Measurements from ENCODE around the gene TRPM8.
A peak's percentile ranks its signal among the peaks of the same experiment; 100 is the strongest.
"Not testable (repeated sequence)": the region's sequence is repeated elsewhere in the genome, so short reads cannot be mapped to it uniquely, and the experiment has no call there.

TRPM8 gene

DNA sequence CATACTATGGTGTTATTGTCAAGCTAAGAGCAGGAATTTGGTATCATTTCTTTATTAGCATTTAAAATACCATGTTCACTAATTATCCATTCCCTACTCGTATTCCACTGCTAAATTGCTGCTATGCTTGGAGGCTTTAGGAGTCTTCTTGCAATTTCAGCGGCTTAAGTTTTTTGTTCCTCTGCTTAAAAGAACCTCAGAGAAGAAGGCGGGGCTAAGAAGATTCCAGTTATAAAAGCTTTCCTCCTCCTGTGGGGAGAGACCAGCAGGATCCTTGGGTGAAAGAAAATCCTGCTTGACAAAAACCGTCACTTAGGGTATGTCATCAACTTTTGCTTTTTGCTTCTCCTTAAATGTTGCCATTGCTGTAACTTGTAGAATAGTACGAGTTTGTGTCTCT is at the start of gene TRPM8:
TSS of gene TRPM8 (plus strand) at position 258 of the 400 bp plus-strand sequence. CDS start 9,165 bp downstream, outside the sequence.
- peak; percentile 21 for DNase-seq (ENCODE audit: low spot score)

- peak; percentile 87 for DNase-seq (ENCODE audit: low spot score)
These were observed 49.1 kb upstream of the TRPM8 start, which contains the start of gene MSL3B for GRCh38 chr2:233867993-233868532. MSL3B (minus strand) TSS chr2:233868386.

GRCh38 chr2:233871432-233871831 is 45.7 kb upstream of the TRPM8 start:
- DNase-seq (ENCODE audit: low spot score) = no peak

DNA sequence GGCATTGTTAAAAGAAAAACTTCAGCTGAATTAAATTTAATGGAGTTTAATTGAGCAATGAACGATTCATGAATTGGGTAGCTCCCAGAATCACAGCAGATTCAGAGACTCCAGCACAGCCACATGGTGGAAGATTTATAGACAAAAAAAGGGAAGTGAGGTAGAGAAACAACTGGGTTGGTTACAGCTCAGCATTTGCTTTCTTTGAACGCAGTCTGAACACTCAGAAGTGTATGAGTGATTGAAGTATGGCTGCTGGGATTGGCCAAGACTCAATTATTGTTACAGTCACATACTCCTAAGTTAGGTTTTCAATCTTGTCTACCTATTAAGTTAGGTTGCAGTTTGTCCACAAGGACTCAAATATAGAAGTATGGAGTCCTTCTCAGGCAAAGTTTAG is 45.0 kb upstream of the TRPM8 start:
- not testable (repeated sequence) for DNase-seq (ENCODE audit: low spot score)

DNA sequence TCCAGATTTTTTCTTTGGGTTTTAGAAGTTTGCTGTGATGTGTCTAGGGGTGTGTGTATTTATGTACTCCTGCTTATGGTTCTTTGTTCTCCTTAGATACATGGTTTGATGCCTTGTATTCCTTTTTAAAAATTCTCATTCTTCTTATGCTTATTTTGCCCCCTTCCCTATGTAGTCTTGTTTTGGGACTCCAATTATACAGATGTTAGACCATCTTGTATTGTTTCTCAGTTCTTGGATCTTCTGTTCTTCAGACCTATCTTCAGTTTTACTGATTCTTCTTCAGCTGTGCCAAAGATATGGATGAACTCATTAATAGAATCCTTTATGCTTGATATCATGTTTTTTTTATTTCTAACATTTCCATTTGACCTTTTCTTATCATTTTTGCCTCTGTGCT is 34.8 kb upstream of the TRPM8 start:
- no peak for DNase-seq (ENCODE audit: low spot score)

GRCh38 chr2:233892793-233893192 is 24.4 kb upstream of the TRPM8 start:
- no peak for DNase-seq (ENCODE audit: low spot score)

DNA sequence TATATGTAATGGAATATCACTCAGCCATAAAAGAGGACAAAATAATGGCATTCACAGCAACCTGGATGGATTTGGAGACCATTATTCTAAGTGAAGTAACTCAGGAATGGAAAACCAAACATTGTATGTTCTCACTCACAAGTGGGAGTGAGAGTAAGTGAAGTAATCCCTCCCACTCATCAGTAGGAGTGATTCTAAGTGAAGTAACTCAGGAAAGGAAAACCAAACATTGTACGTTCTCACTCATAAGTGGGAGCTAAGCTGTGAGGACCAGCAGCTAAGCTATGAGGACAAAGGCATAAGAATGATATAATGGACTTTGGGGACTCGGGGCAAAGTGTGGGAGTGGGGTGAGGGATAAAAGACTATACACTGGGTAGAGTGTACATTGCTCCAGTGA is 20.9 kb upstream of the TRPM8 start:
- DNase-seq (ENCODE audit: low spot score) = not testable (repeated sequence)

DNA sequence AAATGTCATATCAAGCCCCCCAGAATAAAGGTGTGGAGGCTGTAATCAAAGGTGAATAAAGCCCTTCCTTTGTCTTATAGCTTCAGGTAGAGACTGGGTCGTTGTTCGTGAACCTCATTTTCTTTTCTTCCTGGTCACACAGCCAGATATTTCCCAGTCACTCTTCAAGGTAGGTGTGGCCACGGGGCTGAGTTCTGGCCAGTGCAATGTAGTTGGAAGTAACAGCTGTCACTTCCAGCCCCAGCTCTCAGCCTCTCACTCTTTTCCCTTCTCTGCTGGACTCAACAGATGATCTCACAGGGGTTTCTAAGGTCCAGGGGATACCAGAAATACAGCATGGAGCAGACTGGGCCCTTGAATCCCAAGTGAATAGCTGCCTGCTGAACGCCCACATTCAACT is 15.8 kb upstream of the TRPM8 start:
- DNase-seq (ENCODE audit: low spot score) = no peak

- DNase-seq (ENCODE audit: low spot score) = no peak
These were observed 15.3 kb upstream of the TRPM8 start for GRCh38 chr2:233901884-233902283.

- no peak for DNase-seq (ENCODE audit: low spot score)
These were observed 11.2 kb upstream of the TRPM8 start for GRCh38 chr2:233905945-233906344.

- DNase-seq (ENCODE audit: low spot score) = no peak
These were observed 9.5 kb upstream of the TRPM8 start for GRCh38 chr2:233907627-233908026.

DNA sequence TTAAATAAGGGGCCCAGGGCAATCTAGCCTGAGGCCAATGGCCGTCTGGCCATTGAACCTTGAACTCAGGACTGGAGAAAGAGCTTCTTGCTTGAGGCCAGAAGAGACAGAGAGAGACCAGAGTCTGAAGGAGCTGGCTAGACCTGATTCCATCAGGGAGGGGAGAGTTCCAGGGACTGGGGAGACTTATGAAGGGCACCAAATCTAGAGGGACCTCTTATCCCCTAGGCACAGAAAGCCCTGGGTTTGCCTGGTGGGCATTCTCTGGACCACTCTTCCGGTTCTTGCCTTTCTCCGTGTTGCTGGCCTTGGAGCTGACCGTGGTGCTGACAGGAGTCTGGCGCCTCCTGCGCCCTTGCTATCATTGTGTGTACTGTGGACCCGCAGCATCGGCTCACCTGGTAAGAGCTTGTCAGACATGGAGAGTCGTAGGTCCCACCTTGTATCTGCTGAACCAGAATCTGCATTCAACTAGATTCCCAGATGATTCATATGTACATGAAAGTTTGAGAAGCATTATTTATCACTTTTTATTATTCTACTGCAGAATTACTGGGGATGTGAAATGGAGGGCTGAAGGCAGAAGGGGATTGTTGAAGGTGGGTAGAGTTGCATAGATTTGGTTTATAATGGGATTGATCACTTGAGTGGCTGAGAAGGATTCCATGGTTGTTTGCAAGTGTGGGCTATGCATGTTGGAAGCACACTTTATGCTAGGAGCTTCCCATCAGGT is 4.3 kb upstream of the TRPM8 start:
- DNase-seq (ENCODE audit: low spot score) = peak; percentile 86

DNA sequence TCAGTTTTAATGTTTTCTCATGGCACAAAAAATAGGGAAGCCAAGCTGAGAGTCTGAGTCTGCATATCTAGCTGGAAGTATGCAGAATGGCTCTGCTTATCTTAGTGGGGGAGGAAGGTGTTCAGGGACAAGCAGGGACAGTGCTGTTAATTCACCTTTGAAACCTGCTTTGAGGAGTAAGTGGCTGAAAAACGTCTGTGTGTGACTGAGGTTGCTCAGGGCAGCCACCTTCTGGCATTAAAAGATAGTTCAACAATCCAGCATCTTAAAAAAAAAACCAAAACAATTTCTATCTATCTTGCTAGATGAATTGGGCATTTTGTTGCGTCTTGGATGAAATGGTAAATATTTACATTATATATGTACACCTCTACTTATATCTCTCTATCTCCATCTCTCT is 2.0 kb upstream of the TRPM8 start:
- peak; percentile 37 for DNase-seq (ENCODE audit: low spot score)

DNA sequence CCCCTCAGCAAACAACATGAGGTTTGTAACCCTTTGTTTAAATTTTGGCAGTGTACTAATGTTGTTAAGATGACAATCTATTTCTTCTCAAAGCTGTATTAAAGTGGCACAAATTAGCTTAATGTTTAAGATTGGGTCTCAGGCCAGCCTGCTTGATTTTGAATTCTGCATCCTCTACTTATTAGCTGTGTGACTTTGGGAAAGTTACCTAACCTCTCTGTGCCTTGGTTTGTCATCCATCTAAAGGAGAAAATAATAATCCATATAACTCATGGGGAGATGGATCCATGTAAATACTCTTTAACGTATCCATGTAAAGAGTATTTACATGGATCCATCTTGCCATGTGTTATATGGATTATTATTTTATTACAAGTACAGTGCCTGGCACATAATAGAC is 2.1 kb downstream of the TRPM8 start:
- DNase-seq (ENCODE audit: low spot score) = no peak

GRCh38 chr2:233919938-233920337 is 2.8 kb downstream of the TRPM8 start:
- no peak for DNase-seq (ENCODE audit: low spot score)

GRCh38 chr2:233922471-233922870 is 5.3 kb downstream of the TRPM8 start:
- no peak for DNase-seq (ENCODE audit: low spot score)

GRCh38 chr2:233925402-233925801 is 8.2 kb downstream of the TRPM8 start:
- no peak for DNase-seq (ENCODE audit: low spot score)

GRCh38 chr2:233926806-233927205 is 9.6 kb downstream of the TRPM8 start:
- no peak for DNase-seq (ENCODE audit: low spot score)

GRCh38 chr2:233928594-233929351 is 11.6 kb downstream of the TRPM8 start:
- DNase-seq (ENCODE audit: low spot score) = peak; percentile 59

- peak; percentile 25 for DNase-seq (ENCODE audit: low spot score)
These were observed 12.3 kb downstream of the TRPM8 start for GRCh38 chr2:233929352-233930022.

- DNase-seq (ENCODE audit: low spot score) = no peak
These were observed 17.4 kb downstream of the TRPM8 start for GRCh38 chr2:233934524-233934923.

DNA sequence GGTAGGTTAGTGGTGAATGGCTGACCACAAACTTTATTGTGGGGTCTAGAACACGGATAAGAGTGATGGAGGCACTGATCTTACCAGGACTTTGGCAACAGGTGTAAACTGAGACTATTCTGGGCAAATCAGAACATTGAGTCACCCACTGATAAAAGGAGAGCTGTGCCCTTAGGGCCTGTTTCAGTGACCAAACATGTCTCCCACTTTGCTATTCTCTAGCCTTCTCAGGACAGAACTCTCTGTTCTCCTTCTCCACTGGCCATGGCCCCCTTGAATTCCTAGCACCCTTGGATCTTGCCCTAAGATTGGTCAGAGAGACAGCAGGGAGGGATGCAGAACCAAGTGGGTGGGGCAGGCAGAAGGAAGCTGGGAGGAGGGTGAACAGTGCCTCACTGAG is 18.3 kb downstream of the TRPM8 start:
- no peak for DNase-seq (ENCODE audit: low spot score)

DNA sequence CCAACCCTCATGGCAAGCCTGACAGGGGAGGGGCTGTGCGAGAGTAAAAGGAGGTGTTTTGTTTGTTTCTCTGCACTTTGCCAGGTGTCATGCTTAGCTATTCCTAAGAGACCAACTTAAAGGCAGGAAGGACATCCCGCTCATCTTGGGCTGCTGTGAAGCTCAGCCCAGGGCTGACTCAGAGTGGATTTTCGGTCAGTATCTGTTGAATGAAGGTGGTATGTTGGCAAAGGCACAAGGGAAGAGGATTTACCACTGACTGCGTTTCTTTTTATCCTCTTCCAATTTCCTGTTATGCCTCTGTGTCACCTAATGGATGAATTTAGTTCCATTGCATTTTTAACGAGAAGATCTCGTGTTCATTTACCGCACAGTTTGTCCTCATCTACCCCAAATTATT is 18.9 kb downstream of the TRPM8 start:
- DNase-seq (ENCODE audit: low spot score) = no peak

All from iPS-NIHi11 (cell line).